ENCODE results near the gene TAPT1.

Gene TAPT1

DNA sequence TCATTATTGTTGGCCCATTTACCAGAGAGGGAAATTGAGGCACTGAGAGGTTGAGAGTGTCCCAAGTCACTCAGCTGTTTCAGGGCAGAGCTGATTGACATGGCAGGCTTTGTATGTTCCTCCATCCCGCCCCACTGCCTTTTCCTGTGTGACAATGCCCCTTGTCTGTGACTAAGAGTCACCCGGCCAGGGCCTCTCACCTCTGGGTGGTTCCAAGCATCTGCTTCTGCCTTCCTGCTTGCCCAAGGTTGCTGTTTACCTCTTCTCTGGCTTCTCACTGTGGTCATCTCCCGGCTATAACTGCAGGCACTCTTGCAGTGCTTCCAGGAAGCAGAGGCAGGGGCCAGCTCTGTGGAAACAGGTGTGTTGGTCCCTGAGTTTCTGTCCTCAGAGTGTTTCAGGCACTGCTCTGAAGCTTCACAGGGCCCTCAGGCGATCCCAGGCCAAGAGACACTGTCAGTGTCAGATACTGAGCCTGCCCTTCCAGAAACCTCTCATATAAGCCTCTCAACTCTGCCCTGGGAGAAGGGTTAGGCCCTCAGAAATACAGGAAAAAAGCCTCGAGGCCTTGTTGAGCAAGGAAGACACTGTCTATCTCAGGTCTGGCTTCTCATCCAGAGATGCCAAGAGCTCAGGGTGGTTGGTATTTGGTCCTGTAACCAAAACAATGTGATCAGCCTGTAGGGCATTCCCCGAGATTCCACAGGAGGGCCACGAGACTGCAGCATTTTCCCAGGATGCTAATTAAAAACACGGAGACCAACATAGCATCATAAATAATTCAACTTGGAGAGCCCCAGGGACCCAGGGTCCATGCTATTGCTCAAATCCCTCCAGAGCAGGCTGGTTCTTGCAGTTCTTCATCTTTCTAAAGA, 100.5 kb downstream of the TAPT1 start:
- no peak for DNase-seq

DNA sequence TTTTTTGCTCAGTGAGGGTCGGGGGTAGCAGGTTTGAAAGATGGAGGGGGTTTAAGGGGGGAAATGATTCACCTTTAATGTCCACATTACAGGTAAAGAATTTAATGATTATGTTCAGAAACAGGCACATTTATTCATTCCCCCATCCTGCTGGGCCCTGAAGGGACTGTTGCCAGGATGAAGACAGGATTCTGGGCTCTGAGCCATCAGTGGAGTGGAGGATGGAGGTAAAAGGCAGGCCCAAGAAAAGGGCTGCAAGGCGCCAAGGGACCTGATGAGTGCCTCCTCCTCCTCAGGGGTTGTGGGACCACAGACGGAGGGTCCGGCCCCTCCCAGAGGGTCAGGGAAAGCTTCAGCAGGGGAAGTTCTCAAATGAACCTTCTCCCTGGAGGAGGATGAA, 102.0 kb downstream of the TAPT1 start:
- no peak for DNase-seq

DNA sequence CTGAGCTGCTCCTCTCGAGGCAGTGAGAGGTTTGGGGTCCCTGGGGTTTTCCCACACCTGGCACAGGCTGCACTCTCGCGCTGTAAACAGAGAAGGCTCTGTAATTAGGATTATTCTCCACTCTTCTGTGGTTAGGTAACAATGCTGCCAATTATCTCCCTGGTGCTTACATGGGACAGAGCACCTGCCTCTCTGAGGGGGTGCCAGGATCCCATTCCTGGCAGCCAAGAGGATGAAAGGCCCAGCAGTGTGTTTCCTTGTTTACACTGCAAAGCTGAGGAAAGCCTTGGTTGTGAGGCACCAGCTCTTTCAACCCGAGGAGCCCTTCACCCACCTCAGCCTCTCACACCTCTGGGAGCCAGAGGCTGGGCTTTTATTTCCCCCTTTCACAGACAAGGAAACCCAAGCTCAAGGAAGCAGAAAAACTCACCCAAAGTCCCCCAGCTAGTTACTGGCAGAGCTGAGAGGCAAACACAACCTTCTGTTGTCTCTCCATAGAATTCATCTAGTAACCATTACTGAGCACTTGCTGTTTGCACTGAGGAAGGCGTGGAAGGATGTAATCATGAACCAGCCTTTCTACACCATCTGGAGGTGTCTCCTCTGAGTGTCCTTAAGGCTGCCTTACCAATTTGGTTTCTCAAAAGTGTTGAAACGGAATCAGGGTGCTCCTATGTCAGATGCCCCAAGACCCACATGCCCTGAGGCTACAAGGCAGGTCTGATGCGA, 102.8 kb downstream of the TAPT1 start:
- no peak for DNase-seq

DNA sequence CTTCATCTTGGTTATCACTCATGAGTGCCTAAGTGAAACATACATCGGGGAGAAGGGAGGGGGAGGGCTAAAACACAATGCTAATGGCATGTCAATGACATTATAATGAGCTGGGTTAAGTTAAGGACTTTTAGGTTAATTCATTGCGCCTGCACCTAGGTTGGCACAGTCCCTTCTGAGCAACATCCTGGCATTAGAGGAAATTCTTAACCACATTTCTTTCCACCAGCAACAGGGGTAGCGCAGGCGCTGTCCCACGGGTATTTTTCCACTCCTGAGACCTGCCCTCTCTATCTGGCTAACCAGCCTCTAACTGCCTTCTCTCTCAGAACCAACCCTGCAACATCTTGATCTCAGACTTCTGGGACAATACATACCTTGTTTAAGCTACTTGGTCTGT, 103.5 kb downstream of the TAPT1 start:
- DNase-seq = peak; percentile 23

DNA sequence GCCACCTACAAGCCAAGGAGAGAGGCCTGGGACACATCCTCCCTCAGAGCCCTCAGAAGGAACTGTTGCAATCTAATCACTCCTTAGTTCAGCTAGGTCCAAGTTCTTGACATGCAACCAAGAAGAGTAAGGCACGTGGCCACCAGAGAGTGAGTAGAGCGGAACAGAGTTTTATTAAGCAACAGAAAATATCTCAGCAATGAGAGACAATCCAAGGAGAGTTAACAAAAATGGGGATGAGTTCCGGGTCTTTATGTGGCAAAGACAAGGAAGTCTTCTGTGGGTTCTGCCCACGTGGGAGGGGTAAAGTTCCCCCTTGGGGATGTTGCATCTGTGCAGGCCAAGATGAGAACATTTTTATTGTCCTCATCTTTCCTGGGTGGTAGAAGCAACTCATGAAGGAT, 104.0 kb downstream of the TAPT1 start:
- no peak for DNase-seq

DNA sequence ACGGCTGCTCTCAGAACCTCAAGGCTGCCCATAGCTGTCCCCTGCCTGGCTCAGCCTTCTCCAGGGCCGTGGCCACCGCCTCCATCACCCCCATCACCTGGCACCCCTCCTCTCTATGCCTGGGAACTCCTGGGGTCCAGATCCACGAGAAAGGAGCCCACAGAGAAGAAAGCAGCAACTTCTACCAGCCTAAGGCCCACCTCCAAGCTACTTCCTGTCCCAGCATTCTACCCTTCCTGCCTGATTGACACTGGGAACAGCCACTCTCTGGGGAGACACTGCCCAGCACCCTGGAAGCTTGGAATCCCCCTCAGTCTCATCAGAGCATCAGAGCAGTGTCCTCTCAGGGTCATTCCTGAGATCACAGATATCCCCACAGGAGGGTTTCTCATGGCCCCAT, 105.6 kb downstream of the TAPT1 start:
- no peak for DNase-seq

DNA sequence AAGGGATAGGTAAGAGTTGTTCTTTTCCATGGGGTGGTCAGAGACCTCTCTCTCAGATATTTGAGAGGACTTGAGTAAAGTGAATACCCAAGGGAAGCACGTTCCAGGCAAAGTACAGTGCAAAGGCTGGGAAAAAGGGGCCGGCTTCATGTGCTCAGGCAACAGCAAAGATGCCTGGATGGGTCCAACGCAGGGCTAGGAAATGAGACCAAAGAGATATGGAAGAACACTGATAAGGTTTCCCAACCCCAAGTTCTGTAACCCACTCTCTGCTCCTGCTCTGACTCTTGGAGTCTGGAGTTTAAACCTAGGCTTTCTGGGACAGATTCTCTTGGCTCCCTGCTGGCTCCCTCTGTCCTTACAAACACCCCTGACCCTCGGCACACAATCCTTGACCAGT, 106.3 kb downstream of the TAPT1 start:
- DNase-seq = no peak

DNA sequence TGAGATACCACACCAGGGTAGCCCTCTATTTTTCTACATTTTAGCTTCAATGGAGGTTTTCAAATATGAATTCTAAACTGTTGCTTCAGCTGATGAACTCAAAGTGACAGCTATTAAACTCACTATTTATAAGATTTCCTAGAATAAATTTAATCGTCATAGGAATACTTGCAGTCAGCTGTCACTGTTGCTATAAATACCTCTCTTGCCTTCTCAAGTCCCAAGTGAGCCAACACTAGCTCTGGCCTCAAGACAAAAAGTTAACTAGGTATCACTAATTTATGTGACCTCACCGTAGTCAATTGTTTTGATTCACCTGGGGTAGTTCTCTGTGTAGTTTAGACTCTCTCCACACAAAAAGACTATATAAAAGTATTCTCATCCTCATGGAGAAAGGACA, 108.2 kb downstream of the TAPT1 start:
- DNase-seq = no peak

DNA sequence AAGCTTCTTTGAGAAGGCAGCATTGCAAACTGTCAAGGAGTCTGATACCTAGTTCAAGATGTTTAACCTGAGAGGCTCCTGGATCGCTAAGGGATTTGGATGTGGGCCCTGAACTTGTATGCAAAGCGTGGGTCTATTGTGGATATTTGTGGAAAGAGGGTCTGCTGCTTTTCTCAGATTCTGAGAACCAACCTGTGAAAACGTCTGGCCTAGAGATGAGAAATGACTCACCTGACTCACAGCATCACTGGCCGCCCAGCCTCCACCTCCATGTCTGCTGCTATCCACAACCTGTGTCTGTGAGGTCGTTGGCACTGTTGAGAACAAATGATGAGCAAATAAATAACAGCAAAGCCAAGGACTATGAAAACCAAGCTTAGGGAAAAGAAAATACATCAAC, 109.1 kb downstream of the TAPT1 start:
- no peak for DNase-seq

DNA sequence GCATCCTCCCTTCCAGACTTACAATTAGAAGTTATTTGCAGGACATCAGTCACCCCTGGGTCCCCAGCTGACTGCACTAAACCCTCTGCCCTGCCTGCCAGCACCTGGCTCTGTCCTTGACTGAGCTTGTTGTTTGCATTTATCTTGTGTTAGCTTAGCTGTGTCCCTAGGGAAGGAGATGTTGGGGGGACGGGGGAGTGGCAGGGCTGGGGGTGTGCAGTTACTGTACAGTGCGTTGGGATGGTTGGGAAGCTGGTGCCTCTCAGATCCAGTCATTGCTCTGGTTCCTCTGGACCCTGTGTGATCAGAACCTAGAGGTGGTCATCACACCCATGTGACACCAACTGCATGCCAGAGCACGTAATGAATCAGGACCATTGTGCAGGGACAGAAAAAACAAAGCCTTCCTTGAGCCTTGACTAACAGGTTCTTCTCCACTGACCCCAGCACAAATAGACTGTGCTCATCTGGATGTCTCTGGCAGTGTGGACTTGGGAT, 109.7 kb downstream of the TAPT1 start:
- DNase-seq = no peak

DNA sequence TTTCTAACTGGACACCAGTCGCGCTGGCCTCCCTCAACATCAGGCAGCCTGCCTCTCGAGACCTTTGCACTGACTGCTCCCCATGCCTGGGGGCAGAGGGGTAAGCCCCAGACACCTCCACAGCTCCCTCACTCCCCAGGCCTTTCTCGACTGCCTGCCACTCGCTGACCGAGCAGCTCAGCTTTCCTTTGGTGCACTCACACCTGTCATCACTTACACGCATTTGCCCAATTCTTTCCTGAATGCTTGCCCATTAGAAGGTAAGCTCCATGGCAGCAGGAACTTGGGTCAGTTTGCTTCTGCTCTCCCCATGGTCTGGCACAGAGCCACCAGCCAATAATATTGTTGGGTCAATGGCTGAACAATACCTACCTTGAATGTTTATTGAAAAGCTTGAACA, 110.3 kb downstream of the TAPT1 start:
- DNase-seq = no peak

DNA sequence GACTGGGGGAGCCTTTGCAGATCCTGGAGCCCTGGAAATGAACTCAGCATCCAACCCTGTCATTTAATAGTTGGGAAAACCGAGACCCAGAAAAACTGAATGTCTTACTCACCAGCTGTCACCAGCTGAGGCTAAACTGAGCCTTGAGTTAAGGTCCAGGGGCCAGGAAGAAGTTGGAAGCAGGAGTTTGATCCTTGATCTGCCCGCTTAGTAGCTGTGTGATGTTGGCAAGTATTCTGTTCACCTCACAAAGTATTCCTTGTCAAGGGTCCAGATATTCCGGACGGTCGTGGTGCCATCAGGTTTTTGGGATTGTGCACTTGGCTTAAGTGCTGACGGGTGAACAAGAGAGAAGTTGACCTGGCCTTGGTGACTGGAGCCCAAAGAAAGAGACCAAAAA, 111.7 kb downstream of the TAPT1 start:
- DNase-seq = no peak

DNA sequence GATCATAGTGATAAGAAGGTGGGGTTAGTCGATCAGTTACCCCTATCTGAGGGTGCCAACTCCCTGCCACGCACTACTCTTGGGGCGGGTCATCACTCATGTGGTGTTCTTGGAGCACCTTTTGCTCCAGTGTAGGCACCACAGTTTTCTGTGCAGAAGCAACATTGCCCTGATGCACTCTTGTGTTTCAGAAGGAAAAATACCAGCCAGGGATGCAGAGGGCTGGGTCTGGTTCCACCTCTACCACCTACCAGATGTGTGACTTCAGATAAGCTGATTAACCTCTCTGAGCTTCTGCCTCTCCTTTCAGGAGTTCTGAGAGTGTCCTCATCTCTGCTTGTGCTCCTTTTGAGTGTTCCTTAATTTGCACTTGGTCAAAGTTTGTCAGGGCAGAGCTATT, 112.5 kb downstream of the TAPT1 start:
- DNase-seq = no peak

DNA sequence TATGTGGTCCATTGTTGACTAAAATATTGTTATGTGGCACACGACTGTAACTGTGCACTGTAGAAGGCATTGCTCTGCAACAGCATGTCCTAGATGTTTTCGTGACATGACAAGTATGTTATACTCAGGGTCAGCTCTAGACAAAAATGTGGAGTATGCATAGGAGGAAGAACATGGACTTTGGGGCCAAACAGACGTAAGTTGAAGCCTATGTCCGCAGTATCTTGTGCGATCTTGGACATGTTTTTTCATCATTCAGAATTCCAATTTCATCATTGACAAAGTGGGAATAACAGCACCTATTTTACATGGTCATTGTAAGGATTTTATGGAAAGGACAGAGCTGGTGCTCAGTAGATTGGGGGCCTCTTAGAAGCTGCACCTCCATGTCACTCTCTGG, 114.7 kb downstream of the TAPT1 start:
- DNase-seq = no peak

DNA sequence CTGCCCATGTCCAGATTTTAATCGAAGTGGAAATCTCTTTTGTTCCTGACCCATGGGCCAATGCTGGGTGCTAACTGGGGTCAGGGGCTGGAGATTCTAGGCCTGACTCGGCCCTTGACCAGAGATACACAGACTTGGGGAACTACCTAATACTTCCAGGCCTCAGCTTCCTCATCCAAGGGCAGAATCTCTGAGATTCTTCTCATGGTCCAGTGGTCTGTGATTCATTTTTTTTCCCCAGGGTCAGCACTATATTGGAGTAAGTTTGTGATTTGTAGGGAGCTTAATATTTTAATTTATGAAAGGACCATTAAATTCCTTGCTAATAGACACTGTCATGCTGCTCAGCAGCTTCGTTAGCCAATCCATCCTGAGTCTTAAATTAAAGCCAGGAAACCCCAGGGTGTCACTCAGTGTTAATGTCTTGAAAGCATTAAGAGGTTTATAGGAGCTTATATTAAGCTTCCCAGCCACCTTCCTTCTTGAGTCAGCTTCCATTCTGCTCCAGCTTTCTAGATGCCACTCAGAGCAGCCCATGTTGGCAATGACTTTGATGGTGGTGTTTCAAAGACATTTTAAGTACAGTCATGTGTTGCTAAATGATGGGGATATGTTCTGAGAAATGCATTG, 115.5 kb downstream of the TAPT1 start:
- DNase-seq = no peak

Data from activated CD4-positive, alpha-beta T cell treated with anti-CD3 and anti-CD28 coated beads for 1 hour (primary cell).